Sigmoid colon (tissue), 4 donors: ENCODE measurements around the gene SHISA5.

Experiments
- POLR2AphosphoS5 ChIP-seq, 4 donors: sonication (generic); formaldehyde crosslinking; IDR thresholded peaks; one replicate each; pipeline ENCODE4 v1.6.1; 2017; ENCODE audit warnings: antibody characterized with exemption in 4 of 4
- TF ChIP-seq, protein P1 (sequence below), 4 experiments: fragments of 450-650 bp in 3 of 4; fragments of 200-600 bp in 1 of 4; IDR thresholded peaks; one replicate each; pipeline ENCODE4 v1.5.1; 2016 to 2019; ENCODE audit warnings: antibody characterized with exemption in 4 of 4, mild to moderate bottlenecking in 3 of 4, moderate library complexity in 2 of 4

DNA sequence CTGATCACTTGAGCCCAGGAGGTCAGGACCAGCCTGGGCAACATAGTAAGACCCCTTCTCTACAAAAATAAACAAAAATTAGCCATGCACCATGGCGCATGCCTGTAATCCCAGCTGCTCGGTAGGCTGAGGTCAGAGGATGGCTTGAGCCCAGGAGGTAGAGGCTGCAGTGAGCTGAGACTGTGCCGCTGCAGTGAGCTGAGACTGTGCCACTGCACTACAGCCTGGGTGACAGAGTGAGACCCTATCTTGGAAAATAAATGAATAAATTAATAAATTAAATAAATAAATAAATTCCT, 10.8 kb downstream of the SHISA5 start:
- TF ChIP-seq POLR2AphosphoS5 (IDR thresholded peaks at IDR 0.05), result no peak
- TF ChIP-seq, protein P1, sequence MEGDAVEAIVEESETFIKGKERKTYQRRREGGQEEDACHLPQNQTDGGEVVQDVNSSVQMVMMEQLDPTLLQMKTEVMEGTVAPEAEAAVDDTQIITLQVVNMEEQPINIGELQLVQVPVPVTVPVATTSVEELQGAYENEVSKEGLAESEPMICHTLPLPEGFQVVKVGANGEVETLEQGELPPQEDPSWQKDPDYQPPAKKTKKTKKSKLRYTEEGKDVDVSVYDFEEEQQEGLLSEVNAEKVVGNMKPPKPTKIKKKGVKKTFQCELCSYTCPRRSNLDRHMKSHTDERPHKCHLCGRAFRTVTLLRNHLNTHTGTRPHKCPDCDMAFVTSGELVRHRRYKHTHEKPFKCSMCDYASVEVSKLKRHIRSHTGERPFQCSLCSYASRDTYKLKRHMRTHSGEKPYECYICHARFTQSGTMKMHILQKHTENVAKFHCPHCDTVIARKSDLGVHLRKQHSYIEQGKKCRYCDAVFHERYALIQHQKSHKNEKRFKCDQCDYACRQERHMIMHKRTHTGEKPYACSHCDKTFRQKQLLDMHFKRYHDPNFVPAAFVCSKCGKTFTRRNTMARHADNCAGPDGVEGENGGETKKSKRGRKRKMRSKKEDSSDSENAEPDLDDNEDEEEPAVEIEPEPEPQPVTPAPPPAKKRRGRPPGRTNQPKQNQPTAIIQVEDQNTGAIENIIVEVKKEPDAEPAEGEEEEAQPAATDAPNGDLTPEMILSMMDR (IDR thresholded peaks at IDR 0.05), result no peak
